H1 (cell line): ENCODE measurements around the gene RHBDF1. TPM values are rescaled to one million over a fixed set of nuclear protein-coding genes. Genes with fewer than 3 reads are reported as not detected.
A peak's percentile ranks its signal among the peaks of the same experiment; 100 is the strongest.

ENCODE experiments used
- CTCF ChIA-PET: fragments of 300-600 bp; sonication (Branson Sonifier 250); formaldehyde crosslinking; loops from one replicate; lab custom pipeline; 2021; ENCODE audit not compliant: partially characterized antibody; lab: Charles Lee
- POLR2A ChIA-PET: fragments of 300-600 bp; sonication (Branson Sonifier 250); formaldehyde crosslinking; loops from one replicate; lab custom pipeline; 2021; ENCODE audit warnings: inconsistent platforms; ENCODE audit not compliant: partially characterized antibody; lab: Charles Lee
- DNase-seq, 2 experiments: peaks; one replicate each; pipeline versions ENCODE4 v3.0.0 to v3.0.0-alpha.2; 2010 to 2022; ENCODE audit warnings: low spot score in 2 of 2, low read depth in 1 of 2, mixed read lengths in 1 of 2
- FAIRE-seq: peaks from 2 replicates; lab custom pipeline; 2011; peaks lifted over from hg19 to GRCh38; lab: Jason Lieb, UNC
- H2AFZ ChIP-seq: 2 replicates; pipeline ENCODE4 v1.8.1; 2012; ENCODE audit warnings: low read length, inconsistent platforms
- H2AK5ac ChIP-seq: 2 replicates; pipeline ENCODE4 v1.6.1; 2013; ENCODE audit warnings: low read depth, low read length
- H2BK120ac ChIP-seq: replicated peaks from 2 replicates; pipeline ENCODE3; 2013; ENCODE audit warnings: low read depth, low read length, inconsistent platforms
- H2BK12ac ChIP-seq: 2 replicates; pipeline ENCODE4 v1.6.1; 2013; ENCODE audit warnings: low read depth, low read length
- H2BK15ac ChIP-seq: 2 replicates; pipeline ENCODE4 v1.6.1; 2013; ENCODE audit warnings: low read length
- H2BK20ac ChIP-seq: 2 replicates; pipeline ENCODE4 v1.6.1; 2013; ENCODE audit warnings: low read length
- H2BK5ac ChIP-seq: 2 replicates; pipeline ENCODE4 v1.6.1; 2013; ENCODE audit warnings: low read depth, low read length
- H3K14ac ChIP-seq: 2 replicates; pipeline ENCODE4 v1.6.1; 2013; ENCODE audit warnings: inconsistent platforms; ENCODE audit not compliant: insufficient read length
- H3K18ac ChIP-seq: 2 replicates; pipeline ENCODE4 v1.6.1; 2013; ENCODE audit warnings: low read length; ENCODE audit errors: extremely low read depth
- H3K23ac ChIP-seq: 2 replicates; pipeline ENCODE4 v1.6.1; 2013; ENCODE audit warnings: inconsistent platforms; ENCODE audit not compliant: insufficient read length
- H3K23me2 ChIP-seq: 2 replicates; pipeline ENCODE4 v1.6.1; 2013; ENCODE audit warnings: low read depth, low read length
- H3K27ac ChIP-seq: 2 replicates; pipeline ENCODE4 v1.6.1; 2011; ENCODE audit warnings: low read depth, low read length, inconsistent platforms
- H3K27me3 ChIP-seq, 4 experiments: replicated peaks in 1 of 4; 1 replicate in 1 of 4; 2 replicates in 3 of 4; pipeline versions ENCODE4 v1.6.1 to v1.8.1; 2011 to 2013; ENCODE audit warnings: low read length in 3 of 4, mild to moderate bottlenecking in 3 of 4, inconsistent platforms in 2 of 4, mixed read lengths in 2 of 4, moderate library complexity in 1 of 4; ENCODE audit not compliant: control insufficient read depth in 3 of 4, insufficient read depth in 3 of 4; ENCODE audit errors: extremely low read depth in 1 of 4
- H3K36me3 ChIP-seq, 4 experiments: 2 replicates each; pipeline versions ENCODE4 v1.6.1 to v1.8.1; 2011 to 2013; ENCODE audit warnings: mild to moderate bottlenecking in 4 of 4, low read length in 3 of 4, moderate library complexity in 2 of 4, control low read depth in 1 of 4, inconsistent platforms in 1 of 4; ENCODE audit not compliant: insufficient read depth in 4 of 4, control insufficient read depth in 2 of 4
- H3K4ac ChIP-seq: replicated peaks from 2 replicates; pipeline ENCODE3; 2013; ENCODE audit warnings: low read length, low read depth, mixed read lengths, inconsistent platforms; ENCODE audit not compliant: insufficient read length
- H3K4me1 ChIP-seq, 4 experiments: replicated peaks in 1 of 4; 1 replicate in 1 of 4; 2 replicates in 3 of 4; pipeline versions ENCODE4 v1.6.1 to v1.8.1; 2011 to 2013; ENCODE audit warnings: low read length in 3 of 4, inconsistent platforms in 2 of 4, mixed read lengths in 1 of 4; ENCODE audit not compliant: insufficient read depth in 4 of 4, control insufficient read depth in 3 of 4
- H3K4me2 ChIP-seq, 2 experiments: 2 replicates each; pipeline versions ENCODE4 v1.6.1 to v1.8.1; 2011 to 2013; ENCODE audit warnings: low read depth in 2 of 2, low read length in 2 of 2, control low read depth in 1 of 2, inconsistent platforms in 1 of 2, mild to moderate bottlenecking in 1 of 2; ENCODE audit not compliant: insufficient read depth in 1 of 2
- H3K4me3 ChIP-seq, 4 experiments: fragments of 200-600, 300-600 bp in 1 of 4; sonication (generic), shearing (Covaris generic), sonication (Bioruptor Twin) in 1 of 4; 2 replicates each; pipeline versions ENCODE4 v1.5.1 to v1.8.1; 2011 to 2016; ENCODE audit warnings: low read length in 4 of 4, low read depth in 3 of 4, control low read depth in 2 of 4, inconsistent platforms in 2 of 4, mild to moderate bottlenecking in 2 of 4, mixed read lengths in 1 of 4, moderate library complexity in 1 of 4; ENCODE audit not compliant: insufficient read depth in 2 of 4; ENCODE audit errors: extremely low read depth in 1 of 4
- H3K56ac ChIP-seq: replicated peaks from 2 replicates; pipeline ENCODE3; 2013; ENCODE audit warnings: low read depth, mild to moderate bottlenecking, mixed read lengths, low read length, inconsistent platforms; ENCODE audit not compliant: insufficient read length
- H3K79me1 ChIP-seq: 2 replicates; pipeline ENCODE4 v1.6.1; 2013; ENCODE audit warnings: low read depth, low read length, control low read depth
- H3K79me2 ChIP-seq, 2 experiments: 2 replicates each; pipeline versions ENCODE4 v1.6.1 to v1.8.1; 2012 to 2013; ENCODE audit warnings: low read length in 2 of 2, mild to moderate bottlenecking in 2 of 2, inconsistent platforms in 1 of 2; ENCODE audit not compliant: insufficient read depth in 2 of 2, control insufficient read depth in 1 of 2
- H3K9ac ChIP-seq, 4 experiments: replicated peaks in 1 of 4; 1 replicate in 1 of 4; 2 replicates in 3 of 4; pipeline versions ENCODE4 v1.6.1 to v1.8.1; 2011 to 2013; ENCODE audit warnings: low read depth in 3 of 4, low read length in 3 of 4, control low read depth in 2 of 4, mild to moderate bottlenecking in 2 of 4, moderate library complexity in 2 of 4, inconsistent platforms in 1 of 4; ENCODE audit errors: extremely low read depth in 1 of 4
- H3K9me3 ChIP-seq, 2 experiments: 2 replicates each; pipeline versions ENCODE4 v1.6.1 to v1.8.1; 2012 to 2013; ENCODE audit warnings: mild to moderate bottlenecking in 2 of 2, moderate library complexity in 2 of 2, control low read depth in 1 of 2, inconsistent platforms in 1 of 2, low read depth in 1 of 2, low read length in 1 of 2, mixed read lengths in 1 of 2; ENCODE audit not compliant: insufficient read depth in 2 of 2
- H4K20me1 ChIP-seq, 2 experiments: replicated peaks in 1 of 2; 2 replicates each; pipeline versions ENCODE3 to v1.8.1; 2011 to 2013; ENCODE audit warnings: inconsistent platforms in 2 of 2, low read length in 2 of 2, mild to moderate bottlenecking in 1 of 2; ENCODE audit not compliant: insufficient read depth in 2 of 2, control insufficient read depth in 1 of 2
- H4K5ac ChIP-seq: 2 replicates; pipeline ENCODE4 v1.6.1; 2013; ENCODE audit warnings: low read length, low read depth, mixed read lengths, inconsistent platforms; ENCODE audit not compliant: insufficient read length
- H4K8ac ChIP-seq: 2 replicates; pipeline ENCODE4 v1.8.0; 2013; ENCODE audit warnings: mild to moderate bottlenecking, moderate library complexity, low read length, inconsistent platforms; ENCODE audit not compliant: insufficient read depth; ENCODE audit errors: extremely low read depth
- H4K91ac ChIP-seq: replicated peaks from 2 replicates; pipeline ENCODE3; 2013; ENCODE audit warnings: low read length, mixed read lengths, inconsistent platforms; ENCODE audit not compliant: insufficient read length
- GABPA ChIP-seq: IDR thresholded peaks from 2 replicates; pipeline ENCODE4 v1.6.1; 2011; ENCODE audit warnings: mild to moderate bottlenecking, low read length, moderate library complexity, borderline replicate concordance; ENCODE audit not compliant: insufficient read depth
- RAD21 ChIP-seq, 2 experiments: IDR thresholded peaks in 1 of 2; conservative IDR thresholded peaks in 1 of 2; 2 replicates each; pipeline ENCODE4 v1.6.1; 2011; ENCODE audit warnings: low read depth in 2 of 2, low read length in 2 of 2, improper control_type of control experiment in 1 of 2, inconsistent platforms in 1 of 2, mild to moderate bottlenecking in 1 of 2, moderate library complexity in 1 of 2
- RFX5 ChIP-seq: IDR thresholded peaks from 2 replicates; pipeline ENCODE4 v1.6.1; 2011; ENCODE audit warnings: low read depth, low read length, improper control_type of control experiment, borderline replicate concordance
- TEAD4 ChIP-seq: IDR thresholded peaks from 2 replicates; pipeline ENCODE4 v1.6.1; 2012; ENCODE audit warnings: low read depth, low read length, inconsistent platforms, mixed read lengths
- YY1 ChIP-seq: IDR thresholded peaks from 2 replicates; pipeline ENCODE4 v1.6.1; 2011; ENCODE audit warnings: low read depth, mild to moderate bottlenecking, low read length
- whole genome bisulfite sequencing, 2 experiments: shearing (Covaris generic) in 1 of 2; methylation state at CpG; one replicate each; pipeline versions ENCODE4 v1.1.6 to v1.1.7; 2013 to 2015; ENCODE audit warnings: low lambda C conversion rate in 2 of 2, mixed read lengths in 2 of 2, inconsistent platforms in 1 of 2, low coverage in 1 of 2, missing lambda C conversion rate in 1 of 2; ENCODE audit not compliant: insufficient replicate concordance in 2 of 2, insufficient coverage in 1 of 2, insufficient read length in 1 of 2; ENCODE audit errors: extremely low coverage in 1 of 2, missing lambda C conversion rate in 1 of 2; 5-methylcytosine and 5-hydroxymethylcytosine counted together
- polyA plus RNA-seq, 7 experiments: library from polyadenylated mRNA; depleted of rRNA in 3 of 7; stranded (reverse) in 5 of 7; unstranded in 2 of 7; fragments of >200 nt in 5 of 7; fragments of 200-250 nt in 2 of 7; gene quantifications; 1 replicate in 5 of 7; 2 replicates in 1 of 7; 4 replicates in 1 of 7; pipeline versions ENCODE4 v1.2.1 to v1.2.3, GENCODE V29; 2011 to 2013; ENCODE audit warnings: missing spikeins in 2 of 7, mixed read lengths in 2 of 7
- total RNA-seq: library from RNA; stranded (reverse); fragmentation: NEBNext Ultra II Directional; extraction: Animal tissue kit (Norgen Biotek cat#: 25700); gene quantifications from 2 replicates; pipeline ENCODE4 v1.2.1, GENCODE V29; 2021
- TF ChIP-seq, protein P1 (sequence below), 3 experiments: IDR thresholded peaks; 1 replicate in 2 of 3; 2 replicates in 1 of 3; pipeline versions ENCODE4 v1.5.1 to v1.6.1; 2011; ENCODE audit warnings: low read length in 3 of 3, mild to moderate bottlenecking in 3 of 3, inconsistent platforms in 2 of 3, low read depth in 1 of 3, moderate library complexity in 1 of 3; ENCODE audit not compliant: insufficient read depth in 1 of 3; ENCODE audit errors: control extremely low read depth in 1 of 3

RHBDF1 gene
- total and polyA plus RNA-seq, 2 of the 8 experiments (the other 6 are each of a cell fraction or from before 2014, with no cell fraction given): 37.4 to 51.6 TPM

GRCh38 chr16:117379-118365, 45.2 kb upstream of the RHBDF1 start:
- no peak overlapping the region for H4K5ac ChIP-seq
- WGBS, 2 experiments: 74% methylated on average over 19 of the region's 19 CpGs; no CpG with 5 or more reads in 1 of the 2 experiments
- H2BK12ac ChIP-seq: 0 out of 2 replicates have a peak overlapping the region, but pooled peaks have one; percentile 13
- no peaks in the 10 kb centered on the region for H3K23me2 ChIP-seq
- POLR2A ChIA-PET: interaction anchor here (1.0 to 2.0 kb wide), 5 partner anchors 14 to 118 kb away, joined by 3 to 6 read pairs (median 4); partner anchors contain the start of gene HBQ1
- H3K18ac ChIP-seq: no peak overlapping the region
- H2AK5ac ChIP-seq: no peak overlapping the region
- H3K79me1 ChIP-seq: no peaks in the 10 kb centered on the region
- no peak overlapping the region for H3K23ac ChIP-seq
- no peak overlapping the region for H3K9ac ChIP-seq
- no peaks in the 10 kb centered on the region for H3K9me3 ChIP-seq
- no peak overlapping the region for H2BK5ac ChIP-seq
- H3K14ac ChIP-seq: no peak overlapping the region
- DNase-seq: peak; percentile 58 to 94
- no peak overlapping the region for H3K4ac ChIP-seq
- H2BK120ac ChIP-seq: no peak overlapping the region
- H2BK20ac ChIP-seq: no peak overlapping the region
- no peak overlapping the region for H2AFZ ChIP-seq
- no peak overlapping the region for H4K91ac ChIP-seq
- peak; percentile 73; the same call in 1 of the 2 replicates for TF ChIP-seq YY1
- TF ChIP-seq RFX5: no peak
- TF ChIP-seq TEAD4: peak; percentile 75
- TF ChIP-seq GABPA: peak; percentile 78; the same call in 1 of the 2 replicates
- TF ChIP-seq, protein P1, sequence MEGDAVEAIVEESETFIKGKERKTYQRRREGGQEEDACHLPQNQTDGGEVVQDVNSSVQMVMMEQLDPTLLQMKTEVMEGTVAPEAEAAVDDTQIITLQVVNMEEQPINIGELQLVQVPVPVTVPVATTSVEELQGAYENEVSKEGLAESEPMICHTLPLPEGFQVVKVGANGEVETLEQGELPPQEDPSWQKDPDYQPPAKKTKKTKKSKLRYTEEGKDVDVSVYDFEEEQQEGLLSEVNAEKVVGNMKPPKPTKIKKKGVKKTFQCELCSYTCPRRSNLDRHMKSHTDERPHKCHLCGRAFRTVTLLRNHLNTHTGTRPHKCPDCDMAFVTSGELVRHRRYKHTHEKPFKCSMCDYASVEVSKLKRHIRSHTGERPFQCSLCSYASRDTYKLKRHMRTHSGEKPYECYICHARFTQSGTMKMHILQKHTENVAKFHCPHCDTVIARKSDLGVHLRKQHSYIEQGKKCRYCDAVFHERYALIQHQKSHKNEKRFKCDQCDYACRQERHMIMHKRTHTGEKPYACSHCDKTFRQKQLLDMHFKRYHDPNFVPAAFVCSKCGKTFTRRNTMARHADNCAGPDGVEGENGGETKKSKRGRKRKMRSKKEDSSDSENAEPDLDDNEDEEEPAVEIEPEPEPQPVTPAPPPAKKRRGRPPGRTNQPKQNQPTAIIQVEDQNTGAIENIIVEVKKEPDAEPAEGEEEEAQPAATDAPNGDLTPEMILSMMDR (IDR thresholded peaks at IDR 0.05; ENCODE audit: control extremely low read depth in 1 of 3, insufficient read depth in 1 of 3, low read depth in 1 of 3, low read length in 3 of 3): peak; percentile 89 to 90 (median 89)
- TF ChIP-seq RAD21 (IDR thresholded peaks at IDR 0.05 in 1 of 2, conservative IDR thresholded peaks at IDR 0.05 in 1 of 2; ENCODE audit: low read depth in 2 of 2, low read length in 2 of 2): peak; percentile 80 to 82
- TF ChIP-seq, all 59 proteins: peak for 5
- no peak overlapping the region for H3K27ac ChIP-seq
- H4K20me1 ChIP-seq: peaks cover 0 to 13% of the 10 kb centered on the region in 2 experiments
- H3K4me3 ChIP-seq: no peak overlapping the region
- no peak overlapping the region for H3K56ac ChIP-seq
- peaks cover 0 to 4% (median 1%) of the 10 kb centered on the region in 4 experiments; a peak in 4 of 7 replicates for H3K4me1 ChIP-seq
- H3K4me2 ChIP-seq: no peak overlapping the region
- no peak overlapping the region for H2BK15ac ChIP-seq
- H3K36me3 ChIP-seq: no peaks in the 10 kb centered on the region
- H3K27me3 ChIP-seq: no peaks in the 10 kb centered on the region
- no peak overlapping the region for H4K8ac ChIP-seq
- no peaks in the 10 kb centered on the region for H3K79me2 ChIP-seq
- no peak for FAIRE-seq
- CTCF ChIA-PET: interaction anchor here (0.7 to 5.8 kb wide), 39 partner anchors 10 to 667 kb away, joined by 3 to 43 read pairs (median 5); partner anchors contain the start of genes HBM and HBQ1
